Peyer's patch (tissue), 4 donors: Measurements from ENCODE around the gene PACS1.

Experiments used
- POLR2A ChIP-seq, 2 donors: fragments of 450-650 bp; IDR thresholded peaks; one replicate each; pipeline ENCODE4 v1.5.1; 2017; ENCODE audit warnings: antibody characterized with exemption in 2 of 2, mild to moderate bottlenecking in 2 of 2, moderate library complexity in 2 of 2
- TF ChIP-seq, protein P1 (sequence below), 6 experiments: fragments of 450-650 bp in 4 of 6; fragments of 200-600 bp in 2 of 6; sonication (generic) in 1 of 6; IDR thresholded peaks; one replicate each; pipeline ENCODE4 v1.5.1; 2017 to 2019; ENCODE audit warnings: antibody characterized with exemption in 6 of 6, mild to moderate bottlenecking in 3 of 6, moderate library complexity in 1 of 6

DNA sequence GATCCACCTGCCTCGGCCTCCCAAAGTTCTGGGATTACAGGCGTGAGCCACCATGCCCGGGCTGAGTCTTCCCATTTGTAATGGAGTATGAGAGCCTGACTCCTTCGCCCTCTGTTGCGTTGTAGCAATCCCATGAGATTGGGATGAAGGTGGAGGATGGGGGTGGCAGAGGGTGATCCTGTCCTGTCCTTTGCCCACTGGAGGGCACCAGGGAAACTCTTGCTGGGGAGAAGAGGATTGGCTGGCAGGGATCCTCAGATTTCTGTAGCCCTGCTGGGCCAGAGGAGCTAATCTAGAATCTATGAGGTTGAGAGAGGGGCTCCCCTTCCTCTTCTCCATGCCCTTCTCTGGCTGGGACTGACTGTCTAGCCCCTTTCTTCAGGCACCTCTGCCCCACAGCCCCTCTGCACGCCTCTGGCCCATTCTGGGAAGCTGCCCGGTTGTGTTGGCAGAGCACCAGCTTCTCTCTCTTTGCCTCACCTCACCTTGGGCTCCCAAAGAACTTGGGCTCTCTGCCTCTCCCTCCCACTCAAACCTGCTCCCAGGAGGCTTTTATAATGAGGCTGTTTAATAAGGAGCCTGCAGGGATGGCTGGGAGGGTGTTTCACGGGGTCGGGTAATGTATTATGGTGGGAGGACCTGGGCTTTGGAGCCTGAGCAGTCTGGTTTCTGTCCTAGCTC, 34.3 kb upstream of the PACS1 start:
- TF ChIP-seq, protein P1, sequence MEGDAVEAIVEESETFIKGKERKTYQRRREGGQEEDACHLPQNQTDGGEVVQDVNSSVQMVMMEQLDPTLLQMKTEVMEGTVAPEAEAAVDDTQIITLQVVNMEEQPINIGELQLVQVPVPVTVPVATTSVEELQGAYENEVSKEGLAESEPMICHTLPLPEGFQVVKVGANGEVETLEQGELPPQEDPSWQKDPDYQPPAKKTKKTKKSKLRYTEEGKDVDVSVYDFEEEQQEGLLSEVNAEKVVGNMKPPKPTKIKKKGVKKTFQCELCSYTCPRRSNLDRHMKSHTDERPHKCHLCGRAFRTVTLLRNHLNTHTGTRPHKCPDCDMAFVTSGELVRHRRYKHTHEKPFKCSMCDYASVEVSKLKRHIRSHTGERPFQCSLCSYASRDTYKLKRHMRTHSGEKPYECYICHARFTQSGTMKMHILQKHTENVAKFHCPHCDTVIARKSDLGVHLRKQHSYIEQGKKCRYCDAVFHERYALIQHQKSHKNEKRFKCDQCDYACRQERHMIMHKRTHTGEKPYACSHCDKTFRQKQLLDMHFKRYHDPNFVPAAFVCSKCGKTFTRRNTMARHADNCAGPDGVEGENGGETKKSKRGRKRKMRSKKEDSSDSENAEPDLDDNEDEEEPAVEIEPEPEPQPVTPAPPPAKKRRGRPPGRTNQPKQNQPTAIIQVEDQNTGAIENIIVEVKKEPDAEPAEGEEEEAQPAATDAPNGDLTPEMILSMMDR (IDR thresholded peaks at IDR 0.05), result no peak
- no peak for TF ChIP-seq POLR2A (IDR thresholded peaks at IDR 0.05)
